AG09309 (cell line): Measurements from ENCODE around the gene HLCS.
"Not testable (repeated sequence)": the region's sequence is repeated elsewhere in the genome, so short reads cannot be mapped to it uniquely, and the experiment has no call there.

Source experiments
- DNase-seq: peaks from one replicate; pipeline ENCODE4 v3.0.0-alpha.2; 2010; ENCODE audit warnings: low read depth
- H3K4me3 ChIP-seq: 2 replicates; pipeline ENCODE4 v1.5.1; 2011; ENCODE audit warnings: mild to moderate bottlenecking, low read depth, low read length, moderate library complexity; ENCODE audit not compliant: control insufficient read depth
- CTCF ChIP-seq: IDR thresholded peaks from 2 replicates; pipeline ENCODE4 v1.5.1; 2011; ENCODE audit warnings: mild to moderate bottlenecking, low read depth, low read length, inconsistent platforms; ENCODE audit not compliant: insufficient read depth, control insufficient read depth; ENCODE audit errors: missing control alignments

The HLCS gene

GRCh38 chr21:36989699-36990507 lies 23.4 kb upstream of the HLCS start:
- DNase-seq, result peak; percentile 48
- TF ChIP-seq CTCF, result peak; percentile 52
- H3K4me3 ChIP-seq, result peak overlapping the region; percentile 51

GRCh38 chr21:36989199-36989698 lies 22.8 kb upstream of the HLCS start:
- peak overlapping the region; percentile 51 for H3K4me3 ChIP-seq
- DNase-seq, result not testable (repeated sequence)

GRCh38 chr21:36988536-36988935 lies 22.1 kb upstream of the HLCS start:
- no peak for TF ChIP-seq CTCF
- no peak overlapping the region for H3K4me3 ChIP-seq
- DNase-seq, result no peak

- no peak for DNase-seq
- no peak for TF ChIP-seq CTCF
- H3K4me3 ChIP-seq, result no peak overlapping the region
Measured at GRCh38 chr21:36987845-36988244, 21.4 kb upstream of the HLCS start.

- DNase-seq, result no peak
- H3K4me3 ChIP-seq, result no peak overlapping the region
- TF ChIP-seq CTCF, result no peak
Measured at GRCh38 chr21:36985751-36986594, 19.5 kb upstream of the HLCS start.

- DNase-seq, result no peak
- no peak overlapping the region for H3K4me3 ChIP-seq
- TF ChIP-seq CTCF, result no peak
Measured at GRCh38 chr21:36981977-36982700, 15.7 kb upstream of the HLCS start.

GRCh38 chr21:36981049-36981391 lies 14.6 kb upstream of the HLCS start:
- peak overlapping the region; percentile 28; the same call in 1 of the 2 replicates for H3K4me3 ChIP-seq
- no peak for TF ChIP-seq CTCF
- DNase-seq, result no peak
